MM.1S (cell line): ENCODE data around the gene TMED1.

Experiments
- DNase-seq: peaks from one replicate; pipeline ENCODE4 v3.0.0-alpha.2; 2015
- H2AFZ ChIP-seq: fragments of 300-600 bp; sonication (generic); 2 replicates; pipeline ENCODE4 v1.6.0; 2016; ENCODE audit warnings: antibody characterized with exemption, low read length
- H3F3A ChIP-seq: fragments of 300-600 bp; sonication (generic); 2 replicates; pipeline ENCODE4 v1.6.1; 2016; ENCODE audit warnings: mild to moderate bottlenecking, antibody characterized with exemption, low read length, moderate library complexity, mixed read lengths; ENCODE audit not compliant: insufficient read depth
- H3K27ac ChIP-seq: fragments of 300-600 bp; sonication (generic); 2 replicates; pipeline ENCODE4 v1.5.1; 2016; ENCODE audit warnings: mild to moderate bottlenecking, low read length
- H3K27me3 ChIP-seq: fragments of 300-600 bp; sonication (generic); replicated peaks from 2 replicates; pipeline ENCODE4 v1.6.0; 2016; ENCODE audit warnings: low read length; ENCODE audit not compliant: insufficient read depth
- H3K36me3 ChIP-seq: fragments of 300-600 bp; sonication (generic); replicated peaks from 2 replicates; pipeline ENCODE4 v1.6.1; 2016; ENCODE audit warnings: mild to moderate bottlenecking, low read length, mixed read lengths; ENCODE audit not compliant: insufficient read depth
- H3K4me1 ChIP-seq: fragments of 300-600 bp; sonication (generic); 2 replicates; pipeline ENCODE4 v1.6.1; 2016; ENCODE audit warnings: low read length, mixed read lengths
- H3K4me2 ChIP-seq: fragments of 300-600 bp; sonication (generic); 2 replicates; pipeline ENCODE4 v1.6.0; 2016; ENCODE audit warnings: low read depth, low read length
- H3K4me3 ChIP-seq: fragments of 300-600 bp; sonication (generic); 2 replicates; pipeline ENCODE4 v1.5.1; 2016; ENCODE audit warnings: low read length, mixed read lengths
- H3K79me2 ChIP-seq: fragments of 300-600 bp; sonication (generic); 2 replicates; pipeline ENCODE4 v1.6.1; 2016; ENCODE audit warnings: mixed run types, low read length, mixed read lengths
- H3K9ac ChIP-seq: fragments of 300-600 bp; sonication (generic); 2 replicates; pipeline ENCODE4 v1.6.1; 2016; ENCODE audit warnings: low read length, mixed read lengths
- H3K9me2 ChIP-seq: fragments of 300-600 bp; sonication (generic); replicated peaks from 2 replicates; pipeline ENCODE4 v1.6.1; 2016; ENCODE audit warnings: mild to moderate bottlenecking, low read length, mixed read lengths; ENCODE audit not compliant: insufficient read depth
- H3K9me3 ChIP-seq: fragments of 300-600 bp; sonication (generic); replicated peaks from 2 replicates; pipeline ENCODE4 v1.6.1; 2016; ENCODE audit warnings: mild to moderate bottlenecking, low read length, mixed read lengths; ENCODE audit not compliant: insufficient read depth
- H4K20me1 ChIP-seq: fragments of 300-600 bp; sonication (generic); 2 replicates; pipeline ENCODE4 v1.6.1; 2016; ENCODE audit warnings: mild to moderate bottlenecking, low read length, moderate library complexity, mixed read lengths; ENCODE audit not compliant: insufficient read depth
- CTCF ChIP-seq: fragments of 300-600 bp; sonication (generic); IDR thresholded peaks from 2 replicates; pipeline ENCODE4 v1.5.1; 2016; ENCODE audit warnings: antibody characterized with exemption, low read length, mixed read lengths
- EZH2 ChIP-seq: fragments of 300-600 bp; sonication (generic); optimal IDR thresholded peaks from 2 replicates; pipeline ENCODE3; 2017; ENCODE audit warnings: low read depth, mild to moderate bottlenecking, antibody characterized with exemption, low read length, mixed read lengths
- EZH2phosphoT487 ChIP-seq: fragments of 300-600 bp; sonication (generic); IDR thresholded peaks from 2 replicates; pipeline ENCODE4 v1.6.1; 2018; ENCODE audit warnings: antibody characterized with exemption, low read length

TMED1 gene

GRCh38 chr19:10816691-10817090 lies 19.3 kb downstream of the TMED1 start:
- no peak overlapping the region for H2AFZ ChIP-seq
- H3K79me2 ChIP-seq, result no peaks in the 10 kb centered on the region
- H3F3A ChIP-seq, result no peaks in the 10 kb centered on the region
- H3K9ac ChIP-seq, result no peak overlapping the region
- no peaks in the 10 kb centered on the region for H4K20me1 ChIP-seq
- no peaks in the 10 kb centered on the region for H3K9me3 ChIP-seq
- TF ChIP-seq EZH2 (no peak), EZH2phosphoT487 (no peak), CTCF (no peak)
- no peaks in the 10 kb centered on the region for H3K27me3 ChIP-seq
- no peak overlapping the region for H3K27ac ChIP-seq
- H3K4me2 ChIP-seq, result no peak overlapping the region
- H3K4me3 ChIP-seq, result no peak overlapping the region
- no peaks in the 10 kb centered on the region for H3K4me1 ChIP-seq
- no peaks in the 10 kb centered on the region for H3K9me2 ChIP-seq
- H3K36me3 ChIP-seq, result peaks cover 3% of the 10 kb centered on the region; the same call in 1 of the 2 replicates
- DNase-seq, result no peak

GRCh38 chr19:10815969-10816644 lies 19.9 kb downstream of the TMED1 start:
- Histone ChIP-seq H3K36me3 (peaks cover 3% of the 10 kb centered on the region; the same call in 1 of the 2 replicates), H3K9me2 (no peaks in the 10 kb centered on the region), H3K79me2 (no peaks in the 10 kb centered on the region), H3K4me1 (no peaks in the 10 kb centered on the region), H3K9ac (no peak overlapping the region), H2AFZ (no peak overlapping the region), H4K20me1 (no peaks in the 10 kb centered on the region), H3K4me3 (no peak overlapping the region), H3K4me2 (no peak overlapping the region), H3K27ac (no peak overlapping the region), H3F3A (no peaks in the 10 kb centered on the region), H3K27me3 (no peaks in the 10 kb centered on the region), H3K9me3 (no peaks in the 10 kb centered on the region)
- TF ChIP-seq EZH2phosphoT487, result no peak
- TF ChIP-seq CTCF, result no peak
- TF ChIP-seq EZH2, result no peak
- no peak for DNase-seq

- Histone ChIP-seq H3K4me3 (no peak overlapping the region), H3K27me3 (no peaks in the 10 kb centered on the region), H3K9ac (no peak overlapping the region), H3K4me1 (no peaks in the 10 kb centered on the region), H3K27ac (no peak overlapping the region), H3K9me3 (no peaks in the 10 kb centered on the region), H4K20me1 (no peaks in the 10 kb centered on the region), H3K4me2 (no peak overlapping the region), H2AFZ (no peak overlapping the region), H3F3A (no peaks in the 10 kb centered on the region), H3K9me2 (no peaks in the 10 kb centered on the region), H3K36me3 (no peaks in the 10 kb centered on the region), H3K79me2 (no peaks in the 10 kb centered on the region)
- no peak for DNase-seq
- no peak for TF ChIP-seq CTCF
- no peak for TF ChIP-seq EZH2phosphoT487
- TF ChIP-seq EZH2, result no peak
Observed at GRCh38 chr19:10815007-10815536, 20.9 kb downstream of the TMED1 start.
